ENCODE results near the gene PLXNA4. TPM values are rescaled to one million over a fixed set of nuclear protein-coding genes. Genes with fewer than 3 reads are reported as not detected.

Gene PLXNA4
- total RNA-seq, 1 donor from 2014 or later, result 16.2 TPM

- no peak for TF ChIP-seq CTCF (IDR thresholded peaks at IDR 0.05; ENCODE audit: partially characterized antibody, unreplicated experiment)
- Mint-ChIP-seq H3K36me3 (ENCODE audit: unreplicated experiment) (no peaks in the 10 kb centered on the region), H3K4me3 (ENCODE audit: unreplicated experiment) (no peak overlapping the region), H3K9me3 (ENCODE audit: unreplicated experiment) (peaks cover 7% of the 10 kb centered on the region), H3K27ac (ENCODE audit: unreplicated experiment) (no peak overlapping the region), H3K4me1 (ENCODE audit: low read depth, unreplicated experiment) (peaks cover 5% of the 10 kb centered on the region), H3K27me3 (ENCODE audit: unreplicated experiment) (no peaks in the 10 kb centered on the region)
- DNase-seq, result no peak
These were observed 50.0 kb downstream of the PLXNA4 start for GRCh38 chr7:132526111-132526740.

GRCh38 chr7:132521423-132521822 is 54.8 kb downstream of the PLXNA4 start:
- Mint-ChIP-seq H3K36me3 (ENCODE audit: unreplicated experiment) (no peaks in the 10 kb centered on the region), H3K4me3 (ENCODE audit: unreplicated experiment) (no peak overlapping the region), H3K9me3 (ENCODE audit: unreplicated experiment) (peaks cover 6% of the 10 kb centered on the region), H3K4me1 (ENCODE audit: low read depth, unreplicated experiment) (no peaks in the 10 kb centered on the region), H3K27me3 (ENCODE audit: unreplicated experiment) (no peaks in the 10 kb centered on the region), H3K27ac (ENCODE audit: unreplicated experiment) (no peak overlapping the region)
- DNase-seq, result no peak
- TF ChIP-seq CTCF (IDR thresholded peaks at IDR 0.05; ENCODE audit: partially characterized antibody, unreplicated experiment), result no peak

GRCh38 chr7:132520591-132521280 is 55.5 kb downstream of the PLXNA4 start:
- TF ChIP-seq CTCF (IDR thresholded peaks at IDR 0.05; ENCODE audit: partially characterized antibody, unreplicated experiment), result no peak
- no peak overlapping the region for H3K4me3 Mint-ChIP-seq (ENCODE audit: unreplicated experiment)
- no peaks in the 10 kb centered on the region for H3K36me3 Mint-ChIP-seq (ENCODE audit: unreplicated experiment)
- H3K4me1 Mint-ChIP-seq (ENCODE audit: low read depth, unreplicated experiment), result no peaks in the 10 kb centered on the region
- H3K9me3 Mint-ChIP-seq (ENCODE audit: unreplicated experiment), result peaks cover 3% of the 10 kb centered on the region
- no peak for DNase-seq
- H3K27ac Mint-ChIP-seq (ENCODE audit: unreplicated experiment), result no peak overlapping the region
- no peaks in the 10 kb centered on the region for H3K27me3 Mint-ChIP-seq (ENCODE audit: unreplicated experiment)

- no peak overlapping the region for H3K4me3 Mint-ChIP-seq (ENCODE audit: unreplicated experiment)
- H3K27ac Mint-ChIP-seq (ENCODE audit: unreplicated experiment), result no peak overlapping the region
- peaks cover 1% of the 10 kb centered on the region for H3K27me3 Mint-ChIP-seq (ENCODE audit: unreplicated experiment)
- peaks cover 3% of the 10 kb centered on the region for H3K9me3 Mint-ChIP-seq (ENCODE audit: unreplicated experiment)
- H3K36me3 Mint-ChIP-seq (ENCODE audit: unreplicated experiment), result no peaks in the 10 kb centered on the region
- no peaks in the 10 kb centered on the region for H3K4me1 Mint-ChIP-seq (ENCODE audit: low read depth, unreplicated experiment)
- DNase-seq, result no peak
- TF ChIP-seq CTCF (IDR thresholded peaks at IDR 0.05; ENCODE audit: partially characterized antibody, unreplicated experiment), result no peak
These were observed 56.3 kb downstream of the PLXNA4 start for GRCh38 chr7:132519936-132520335.

DNA sequence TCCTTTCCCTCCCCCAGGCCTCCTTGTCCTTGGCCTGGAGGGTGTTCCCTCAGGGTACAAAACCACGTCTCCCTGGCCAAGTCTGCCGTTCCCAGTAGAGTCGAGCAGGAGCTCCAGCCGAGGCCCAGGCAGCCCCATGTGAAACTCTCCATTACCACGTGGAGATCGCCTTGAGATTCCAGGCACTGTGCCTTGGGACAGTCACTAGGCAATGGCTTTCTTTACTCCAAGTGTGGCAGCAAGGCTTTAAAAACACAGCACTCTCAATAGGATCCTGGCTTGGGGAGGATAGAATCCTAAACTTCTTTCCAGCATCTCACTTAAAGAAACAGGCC is 57.5 kb downstream of the PLXNA4 start:
- Mint-ChIP-seq H3K4me3 (ENCODE audit: unreplicated experiment) (no peak overlapping the region), H3K36me3 (ENCODE audit: unreplicated experiment) (no peaks in the 10 kb centered on the region), H3K9me3 (ENCODE audit: unreplicated experiment) (peaks cover 3% of the 10 kb centered on the region), H3K27ac (ENCODE audit: unreplicated experiment) (no peak overlapping the region), H3K4me1 (ENCODE audit: low read depth, unreplicated experiment) (no peaks in the 10 kb centered on the region), H3K27me3 (ENCODE audit: unreplicated experiment) (peaks cover 3% of the 10 kb centered on the region)
- no peak for TF ChIP-seq CTCF (IDR thresholded peaks at IDR 0.05; ENCODE audit: partially characterized antibody, unreplicated experiment)
- no peak for DNase-seq
